B cell (primary cell): Measurements from ENCODE around the gene NPR3. TPM values are rescaled to one million over a fixed set of nuclear protein-coding genes. Genes with fewer than 3 reads are reported as not detected.

Source experiments
- ATAC-seq: fragments of 200-7000 bp; cut with Tn5 transposase; one replicate; pipeline ENCODE4 v1.10.0; 2021; ENCODE audit warnings: low read depth, mild to moderate bottlenecking, moderate number of reproducible peaks, moderate library complexity
- CTCF ChIA-PET: fragments of 350-600 bp; sonication (Branson Sonifier 250); formaldehyde crosslinking; loops from one replicate; lab custom pipeline; 2021; ENCODE audit warnings: antibody characterized with exemption, inconsistent platforms; lab: Charles Lee
- POLR2A ChIA-PET: fragments of 350-600 bp; sonication (Branson Sonifier 250); formaldehyde crosslinking; loops from one replicate; lab custom pipeline; 2021; ENCODE audit warnings: antibody characterized with exemption; lab: Charles Lee
- DNase-seq: peaks from one replicate; pipeline ENCODE4 v3.0.0; 2013
- H2AFZ ChIP-seq: 2 replicates; pipeline ENCODE4 v1.6.1; 2012; ENCODE audit warnings: mild to moderate bottlenecking, low read depth, low read length; ENCODE audit not compliant: insufficient read depth, poor library complexity, severe bottlenecking
- H3K27ac ChIP-seq, 2 donors: 1 replicate in 1 of 2; 2 replicates in 1 of 2; pipeline ENCODE4 v1.5.1; 2012 to 2013; ENCODE audit warnings: low read length in 2 of 2, mild to moderate bottlenecking in 2 of 2, moderate library complexity in 1 of 2
- H3K27me3 ChIP-seq, 4 experiments: fragments of 200-600 bp in 1 of 4; sonication (generic) in 1 of 4; replicated peaks in 1 of 4; 1 replicate in 2 of 4; 2 replicates in 2 of 4; pipeline versions ENCODE4 v1.6.1 to v1.7.0; 2013 to 2016; ENCODE audit warnings: low read length in 3 of 4, mild to moderate bottlenecking in 2 of 4, mixed read lengths in 1 of 4, moderate library complexity in 1 of 4; ENCODE audit not compliant: insufficient read depth in 4 of 4, control insufficient read depth in 3 of 4; ENCODE audit errors: control extremely low read depth in 1 of 4
- H3K36me3 ChIP-seq, 2 experiments: replicated peaks in 1 of 2; 1 replicate in 1 of 2; 2 replicates in 1 of 2; pipeline versions ENCODE4 v1.6.1 to v1.7.1; 2013; ENCODE audit warnings: low read length in 1 of 2; ENCODE audit not compliant: insufficient read depth in 2 of 2, control insufficient read depth in 1 of 2; ENCODE audit errors: control extremely low read depth in 1 of 2, extremely low read depth in 1 of 2
- H3K4me1 ChIP-seq, 2 donors: fragments of 200-600 bp in 1 of 2; sonication (generic) in 1 of 2; 1 replicate in 1 of 2; 2 replicates in 1 of 2; pipeline versions ENCODE4 v1.5.1 to v1.6.1; 2013 to 2017; ENCODE audit warnings: low read length in 2 of 2; ENCODE audit not compliant: control insufficient read depth in 2 of 2, insufficient read depth in 2 of 2
- H3K4me2 ChIP-seq: replicated peaks from 2 replicates; pipeline ENCODE3; 2012; ENCODE audit warnings: mild to moderate bottlenecking, low read depth, low read length; ENCODE audit not compliant: poor library complexity, severe bottlenecking
- H3K4me3 ChIP-seq, 5 experiments: fragments of 200-600 bp in 1 of 5; sonication (generic) in 1 of 5; 1 replicate in 3 of 5; 2 replicates in 2 of 5; pipeline versions ENCODE4 v1.5.1 to v1.7.0; 2011 to 2016; ENCODE audit warnings: low read length in 4 of 5, mild to moderate bottlenecking in 4 of 5, low read depth in 2 of 5, control low read depth in 1 of 5, moderate library complexity in 1 of 5; ENCODE audit not compliant: insufficient read depth in 1 of 5; ENCODE audit errors: control extremely low read depth in 1 of 5, extremely low read depth in 1 of 5
- H3K79me2 ChIP-seq: fragments of 200-600 bp; sonication (generic); one replicate; pipeline ENCODE4 v1.6.0; 2016; ENCODE audit warnings: low read length; ENCODE audit not compliant: control insufficient read depth, insufficient read depth
- H3K9ac ChIP-seq: fragments of 200-600 bp; sonication (generic); 2 replicates; pipeline ENCODE4 v1.6.1; 2017; ENCODE audit warnings: mild to moderate bottlenecking, low read length, moderate library complexity
- H3K9me3 ChIP-seq, 3 donors: one replicate each; pipeline versions ENCODE4 v1.6.1 to v1.7.1; 2013; ENCODE audit warnings: low read length in 2 of 3; ENCODE audit not compliant: control insufficient read depth in 2 of 3, insufficient read depth in 1 of 3; ENCODE audit errors: control extremely low read depth in 1 of 3
- H4K20me1 ChIP-seq: 2 replicates; pipeline ENCODE4 v1.6.0; 2012; ENCODE audit warnings: mild to moderate bottlenecking, low read length; ENCODE audit not compliant: insufficient read depth, control insufficient read depth, poor library complexity, severe bottlenecking
- H3K27ac Mint-ChIP-seq: one replicate; pipeline ENCODE4 v1.8.0; 2021; ENCODE audit warnings: mixed read lengths
- H3K27me3 Mint-ChIP-seq: one replicate; pipeline ENCODE4 v1.8.0; 2021; ENCODE audit warnings: mixed read lengths
- H3K4me1 Mint-ChIP-seq: one replicate; pipeline ENCODE4 v1.8.0; 2021; ENCODE audit warnings: mixed read lengths
- H3K4me3 Mint-ChIP-seq: one replicate; pipeline ENCODE4 v1.8.0; 2021; ENCODE audit warnings: mixed read lengths
- H3K9me3 Mint-ChIP-seq: one replicate; pipeline ENCODE4 v1.8.0; 2022; ENCODE audit warnings: mixed read lengths; ENCODE audit not compliant: insufficient read depth
- EZH2 ChIP-seq: IDR thresholded peaks from 2 replicates; pipeline ENCODE4 v1.6.1; 2012; ENCODE audit warnings: borderline replicate concordance, low read depth, mild to moderate bottlenecking, moderate library complexity, low read length; ENCODE audit not compliant: insufficient read depth, poor library complexity, severe bottlenecking
- WGBS: methylation state at CpG from one replicate; pipeline ENCODE4 v1.1.5; 2013; ENCODE audit warnings: missing lambda C conversion rate; ENCODE audit not compliant: insufficient coverage; 5-methylcytosine and 5-hydroxymethylcytosine counted together
- intact Hi-C: fragments of 100-400 bp; cut with micrococcal nuclease; formaldehyde crosslinking; loops from one replicate; pipeline ENCODE4 v1.10.0; 2022
- polyA plus RNA-seq: library from polyadenylated mRNA; depleted of rRNA; stranded (reverse); fragments of >200 nt; gene quantifications from 2 replicates; pipeline ENCODE4 v1.2.3, GENCODE V29; 2012
- total RNA-seq, 2 donors: library from RNA; stranded (reverse); fragments of 120-200 nt in 1 of 2; gene quantifications; 1 replicate in 1 of 2; 2 replicates in 1 of 2; pipeline versions ENCODE4 v1.2.3 to v1.2.4, GENCODE V29; 2013 to 2022
- TF ChIP-seq, protein P1 (sequence below): fragments of 200-600 bp; IDR thresholded peaks from one replicate; pipeline ENCODE4 v1.8.0; 2022; ENCODE audit warnings: antibody characterized with exemption, mild to moderate bottlenecking

NPR3 gene
- total and polyA plus RNA-seq, 2 donors (not counting 1 experiment from before 2014, with no cell fraction given) = not detected

DNA sequence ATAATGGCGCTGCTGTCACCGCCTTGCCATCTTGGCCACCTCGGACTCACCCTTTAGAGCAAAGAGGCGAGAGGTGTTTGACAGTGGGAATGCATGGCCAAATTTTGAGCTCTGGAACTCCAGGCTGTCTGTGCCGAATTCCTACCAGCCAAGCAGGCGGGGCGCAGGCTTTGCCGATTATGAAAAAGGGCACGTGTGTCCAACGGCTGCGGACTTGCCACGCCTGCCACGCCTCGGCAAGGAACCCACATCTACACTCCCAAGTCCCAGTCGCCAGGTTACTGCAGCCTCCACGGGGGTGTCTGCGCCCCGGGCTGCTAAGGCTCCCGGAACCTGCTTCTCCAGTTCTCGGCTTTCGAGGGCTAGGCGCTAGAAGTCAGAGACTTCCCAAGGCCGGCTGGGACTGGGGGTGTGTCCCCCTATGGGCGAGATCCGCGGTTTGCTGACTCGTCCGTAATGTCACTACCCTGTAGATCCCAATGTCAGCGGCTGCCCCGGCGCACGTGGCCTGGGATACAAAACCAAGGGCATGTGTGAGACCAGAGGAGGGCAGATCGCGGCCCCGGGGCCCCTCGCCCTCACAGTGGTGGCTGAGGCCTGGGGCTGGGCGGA is 2.8 kb downstream of the NPR3 start:
- H3K79me2 ChIP-seq = no peaks in the 10 kb centered on the region
- H3K27ac ChIP-seq = no peak overlapping the region
- no peaks in the 10 kb centered on the region for H3K36me3 ChIP-seq
- 7% methylated on average over 37 of the region's 37 CpGs for WGBS
- ATAC-seq (no peak), DNase-seq (peak; percentile 7)
- no peaks in the 10 kb centered on the region for H4K20me1 ChIP-seq
- CTCF ChIA-PET = no interaction called here
- H3K4me1 ChIP-seq = peaks cover 35 to 48% of the 10 kb centered on the region in 2 donors
- no peak overlapping the region for H2AFZ ChIP-seq
- no peak for TF ChIP-seq EZH2
- TF ChIP-seq, protein P1, sequence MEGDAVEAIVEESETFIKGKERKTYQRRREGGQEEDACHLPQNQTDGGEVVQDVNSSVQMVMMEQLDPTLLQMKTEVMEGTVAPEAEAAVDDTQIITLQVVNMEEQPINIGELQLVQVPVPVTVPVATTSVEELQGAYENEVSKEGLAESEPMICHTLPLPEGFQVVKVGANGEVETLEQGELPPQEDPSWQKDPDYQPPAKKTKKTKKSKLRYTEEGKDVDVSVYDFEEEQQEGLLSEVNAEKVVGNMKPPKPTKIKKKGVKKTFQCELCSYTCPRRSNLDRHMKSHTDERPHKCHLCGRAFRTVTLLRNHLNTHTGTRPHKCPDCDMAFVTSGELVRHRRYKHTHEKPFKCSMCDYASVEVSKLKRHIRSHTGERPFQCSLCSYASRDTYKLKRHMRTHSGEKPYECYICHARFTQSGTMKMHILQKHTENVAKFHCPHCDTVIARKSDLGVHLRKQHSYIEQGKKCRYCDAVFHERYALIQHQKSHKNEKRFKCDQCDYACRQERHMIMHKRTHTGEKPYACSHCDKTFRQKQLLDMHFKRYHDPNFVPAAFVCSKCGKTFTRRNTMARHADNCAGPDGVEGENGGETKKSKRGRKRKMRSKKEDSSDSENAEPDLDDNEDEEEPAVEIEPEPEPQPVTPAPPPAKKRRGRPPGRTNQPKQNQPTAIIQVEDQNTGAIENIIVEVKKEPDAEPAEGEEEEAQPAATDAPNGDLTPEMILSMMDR = no peak
- no peak overlapping the region for H3K4me3 ChIP-seq
- H3K9me3 ChIP-seq = peaks cover 0 to 16% (median 0%) of the 10 kb centered on the region in 3 donors
- H3K4me2 ChIP-seq = no peak overlapping the region
- intact Hi-C loops = no loop called here
- no peak overlapping the region for H3K27ac Mint-ChIP-seq
- POLR2A ChIA-PET = no interaction called here
- peaks cover 0 to 40% (median 21%) of the 10 kb centered on the region in 4 experiments for H3K27me3 ChIP-seq
- peaks cover 59% of the 10 kb centered on the region for H3K27me3 Mint-ChIP-seq
- peaks cover 34% of the 10 kb centered on the region for H3K4me1 Mint-ChIP-seq
- no peaks in the 10 kb centered on the region for H3K9me3 Mint-ChIP-seq
- no peak overlapping the region for H3K4me3 Mint-ChIP-seq
- no peak overlapping the region for H3K9ac ChIP-seq

- Histone ChIP-seq H4K20me1 (no peaks in the 10 kb centered on the region), H3K9ac (no peak overlapping the region), H3K4me2 (no peak overlapping the region), H3K4me3 (no peak overlapping the region), H3K9me3 (peaks cover 0 to 16% (median 3%) of the 10 kb centered on the region in 3 donors), H3K36me3 (no peaks in the 10 kb centered on the region), H3K27me3 (peaks cover 0 to 35% (median 18%) of the 10 kb centered on the region in 4 experiments), H3K79me2 (no peaks in the 10 kb centered on the region), H2AFZ (no peak overlapping the region), H3K4me1 (peaks cover 30 to 40% of the 10 kb centered on the region in 2 donors), H3K27ac (no peak overlapping the region)
- TF ChIP-seq EZH2 = no peak
- TF ChIP-seq, protein P1 = no peak
- H3K9me3 Mint-ChIP-seq = no peaks in the 10 kb centered on the region
- intact Hi-C loops = no loop called here
- no peak overlapping the region for H3K27ac Mint-ChIP-seq
- ChIA-PET CTCF (no interaction called here), POLR2A (no interaction called here)
- WGBS = 13% methylated on average over 2 of the region's 4 CpGs
- DNase-seq = no peak
- peaks cover 26% of the 10 kb centered on the region for H3K4me1 Mint-ChIP-seq
- peaks cover 52% of the 10 kb centered on the region for H3K27me3 Mint-ChIP-seq
- no peak overlapping the region for H3K4me3 Mint-ChIP-seq
- no peak for ATAC-seq
Observed at GRCh38 chr5:32714836-32715235, 3.7 kb downstream of the NPR3 start.
